GM18517 (cell line): ENCODE results near the gene MED10.
"Not testable (repeated sequence)": the region's sequence is repeated elsewhere in the genome, so short reads cannot be mapped to it uniquely, and the experiment has no call there.

ENCODE experiments used
- ATAC-seq: cut with Tn5 transposase; IDR thresholded peaks from one replicate; pipeline ENCODE4 v1.9.1; 2021; ENCODE audit warnings: mild to moderate bottlenecking, moderate library complexity; ENCODE audit not compliant: unreplicated experiment

MED10 gene

GRCh38 chr5:6376974-6377520 is 1.3 kb downstream of the MED10 start:
- no peak for ATAC-seq

- ATAC-seq = no peak
Measured at GRCh38 chr5:6373081-6373846, 5.1 kb downstream of the MED10 start.

GRCh38 chr5:6372251-6373080 is 5.9 kb downstream of the MED10 start:
- no peak for ATAC-seq

- no peak for ATAC-seq
Measured at GRCh38 chr5:6371079-6371810, 7.1 kb downstream of the MED10 start.

GRCh38 chr5:6370580-6370979 is 7.8 kb downstream of the MED10 start:
- no peak for ATAC-seq

GRCh38 chr5:6365977-6366590 is 12.3 kb downstream of the MED10 start:
- no peak for ATAC-seq

GRCh38 chr5:6365142-6365976 is 13.0 kb downstream of the MED10 start:
- ATAC-seq = no peak

GRCh38 chr5:6363454-6364011 is 14.8 kb downstream of the MED10 start:
- not testable (repeated sequence) for ATAC-seq

- no peak for ATAC-seq
Measured at GRCh38 chr5:6362846-6363245, 15.5 kb downstream of the MED10 start.

GRCh38 chr5:6361101-6361500 is 17.2 kb downstream of the MED10 start:
- no peak for ATAC-seq

GRCh38 chr5:6360323-6361072 is 17.8 kb downstream of the MED10 start:
- ATAC-seq = no peak

- ATAC-seq = no peak
Measured at GRCh38 chr5:6359555-6360322, 18.6 kb downstream of the MED10 start.

- ATAC-seq = no peak
Measured at GRCh38 chr5:6358434-6358820, 19.9 kb downstream of the MED10 start.

- ATAC-seq = not testable (repeated sequence)
Measured at GRCh38 chr5:6357817-6358433, 20.4 kb downstream of the MED10 start.

- ATAC-seq = no peak
Measured at GRCh38 chr5:6356578-6357164, 21.7 kb downstream of the MED10 start.

GRCh38 chr5:6355294-6355693 is 23.1 kb downstream of the MED10 start:
- ATAC-seq = no peak

GRCh38 chr5:6354848-6355247 is 23.5 kb downstream of the MED10 start:
- no peak for ATAC-seq
